NCI-H2081 treated with DMSO at 0.1 percent for 48 hours (cell line): Measurements from ENCODE around the gene TRAPPC3.
"Not testable (repeated sequence)": the region's sequence is repeated elsewhere in the genome, so short reads cannot be mapped to it uniquely, and the experiment has no call there.

Experiments
- DNase-seq: peaks from one replicate; lab custom pipeline; 2025; lab: John Stamatoyannopoulos, UW

TRAPPC3 gene

GRCh38 chr1:36149237-36149972 is at the start of gene TRAPPC3:
Gene TRAPPC3, minus strand, starts transcription at chr1:36149486. Its CDS starts 108 bp downstream, at chr1:36149378.
- peak; percentile 100 for DNase-seq

- no peak for DNase-seq
Measured at GRCh38 chr1:36198641-36199040, 49.4 kb upstream of the TRAPPC3 start.

- not testable (repeated sequence) for DNase-seq
Measured at GRCh38 chr1:36196805-36197204, 47.5 kb upstream of the TRAPPC3 start.

- DNase-seq: peak; percentile 74
Measured at GRCh38 chr1:36187800-36188593, 38.7 kb upstream of the TRAPPC3 start.

GRCh38 chr1:36183309-36183856 is 34.1 kb upstream of the TRAPPC3 start:
- DNase-seq: no peak

- no peak for DNase-seq
Measured at GRCh38 chr1:36182734-36183133, 33.4 kb upstream of the TRAPPC3 start.

GRCh38 chr1:36179220-36179600 is 29.9 kb upstream of the TRAPPC3 start:
- no peak for DNase-seq

- no peak for DNase-seq
Measured at GRCh38 chr1:36178471-36179219, 29.4 kb upstream of the TRAPPC3 start.

- DNase-seq: no peak
Measured at GRCh38 chr1:36177589-36178431, 28.5 kb upstream of the TRAPPC3 start.

GRCh38 chr1:36176106-36176949 is 27.0 kb upstream of the TRAPPC3 start:
- DNase-seq: no peak

- DNase-seq: no peak
Measured at GRCh38 chr1:36175137-36176095, 26.1 kb upstream of the TRAPPC3 start.

- no peak for DNase-seq
Measured at GRCh38 chr1:36174713-36175112, 25.4 kb upstream of the TRAPPC3 start.

- no peak for DNase-seq
Measured at GRCh38 chr1:36172983-36173382, 23.7 kb upstream of the TRAPPC3 start.

- no peak for DNase-seq
Measured at GRCh38 chr1:36172017-36172747, 22.9 kb upstream of the TRAPPC3 start.

GRCh38 chr1:36170643-36171412 is 21.5 kb upstream of the TRAPPC3 start:
- DNase-seq: no peak

- DNase-seq: no peak
Measured at GRCh38 chr1:36168514-36168913, 19.2 kb upstream of the TRAPPC3 start.
